Fibroblast of pulmonary artery (primary cell): ENCODE data around the gene PRRC2B.
"Not testable (repeated sequence)": the region's sequence is repeated elsewhere in the genome, so short reads cannot be mapped to it uniquely, and the experiment has no call there.

ENCODE experiments used
- DNase-seq: peaks from one replicate; pipeline ENCODE4 v3.0.0-alpha.2; 2010; ENCODE audit warnings: low read depth
- H3K4me3 ChIP-seq: replicated peaks from 2 replicates; pipeline ENCODE4 v1.5.1; 2011; ENCODE audit warnings: low read depth, mild to moderate bottlenecking, control low read depth, low read length, moderate library complexity
- TF ChIP-seq, protein P1 (sequence below): IDR thresholded peaks from 2 replicates; pipeline ENCODE4 v1.5.1; 2011; ENCODE audit warnings: mild to moderate bottlenecking, control low read depth, low read length, inconsistent platforms; ENCODE audit errors: missing control alignments

Gene PRRC2B

DNA sequence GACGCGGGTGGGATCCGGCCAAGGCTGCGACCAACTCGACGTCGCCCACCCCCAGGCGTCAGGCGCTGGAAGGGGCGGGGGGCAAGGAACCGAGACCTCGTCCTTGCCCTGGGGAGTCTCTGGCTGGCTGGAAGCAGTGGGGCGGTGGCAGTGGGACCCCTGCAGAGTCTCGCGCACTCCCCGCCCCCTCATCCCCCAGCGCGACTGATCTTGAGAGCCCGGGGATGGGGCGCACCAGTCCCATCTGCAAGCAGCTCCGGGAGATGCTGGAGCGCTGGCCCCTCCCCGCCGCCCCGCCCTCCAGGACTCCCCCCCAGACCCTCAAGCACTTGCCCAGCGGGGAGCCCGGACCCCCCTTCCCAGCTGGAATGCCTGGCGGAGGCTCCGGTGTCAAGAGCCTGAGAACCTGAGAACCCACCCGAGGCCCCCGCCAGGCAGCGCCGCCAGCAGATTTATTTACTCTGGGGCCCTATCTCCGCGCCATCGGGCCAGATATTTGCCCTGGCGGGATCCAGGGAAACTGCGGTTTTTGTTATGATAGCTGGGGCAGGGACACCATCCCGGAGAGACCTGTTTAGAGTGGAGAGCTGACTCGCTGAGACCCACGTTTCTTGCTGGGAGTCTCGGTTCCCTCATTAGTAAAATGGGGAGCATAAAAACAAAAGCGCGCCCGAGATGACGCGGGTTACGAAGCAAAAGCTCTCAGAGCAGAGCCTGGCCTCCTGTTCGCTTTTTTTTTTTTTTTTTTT lies 152.6 kb downstream of the PRRC2B start:
- TF ChIP-seq, protein P1, sequence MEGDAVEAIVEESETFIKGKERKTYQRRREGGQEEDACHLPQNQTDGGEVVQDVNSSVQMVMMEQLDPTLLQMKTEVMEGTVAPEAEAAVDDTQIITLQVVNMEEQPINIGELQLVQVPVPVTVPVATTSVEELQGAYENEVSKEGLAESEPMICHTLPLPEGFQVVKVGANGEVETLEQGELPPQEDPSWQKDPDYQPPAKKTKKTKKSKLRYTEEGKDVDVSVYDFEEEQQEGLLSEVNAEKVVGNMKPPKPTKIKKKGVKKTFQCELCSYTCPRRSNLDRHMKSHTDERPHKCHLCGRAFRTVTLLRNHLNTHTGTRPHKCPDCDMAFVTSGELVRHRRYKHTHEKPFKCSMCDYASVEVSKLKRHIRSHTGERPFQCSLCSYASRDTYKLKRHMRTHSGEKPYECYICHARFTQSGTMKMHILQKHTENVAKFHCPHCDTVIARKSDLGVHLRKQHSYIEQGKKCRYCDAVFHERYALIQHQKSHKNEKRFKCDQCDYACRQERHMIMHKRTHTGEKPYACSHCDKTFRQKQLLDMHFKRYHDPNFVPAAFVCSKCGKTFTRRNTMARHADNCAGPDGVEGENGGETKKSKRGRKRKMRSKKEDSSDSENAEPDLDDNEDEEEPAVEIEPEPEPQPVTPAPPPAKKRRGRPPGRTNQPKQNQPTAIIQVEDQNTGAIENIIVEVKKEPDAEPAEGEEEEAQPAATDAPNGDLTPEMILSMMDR = no peak
- peak overlapping the region; percentile 22 for H3K4me3 ChIP-seq
- DNase-seq = no peak

DNA sequence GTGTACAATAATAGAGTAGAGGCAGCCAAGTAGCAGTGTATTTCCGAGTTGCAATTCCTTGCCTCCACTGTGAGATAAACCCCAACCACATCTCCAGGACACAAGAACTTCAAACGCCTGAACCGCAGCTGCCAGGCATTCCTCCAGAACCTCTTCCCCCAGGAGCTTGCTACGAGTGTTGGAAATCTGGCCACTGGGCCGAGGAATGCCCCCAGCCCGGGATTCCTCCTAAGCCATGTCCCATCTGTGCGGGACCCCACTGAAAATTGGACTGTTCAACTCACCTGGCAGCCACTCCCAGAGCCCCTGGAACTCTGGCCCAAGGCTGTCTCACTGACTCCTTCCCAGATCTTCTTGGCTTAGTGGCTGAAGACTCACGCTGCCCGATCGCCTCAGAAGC lies 155.3 kb downstream of the PRRC2B start:
- not testable (repeated sequence) for H3K4me3 ChIP-seq, DNase-seq
